ENCODE results near the gene CELF4.

CELF4 gene

DNA sequence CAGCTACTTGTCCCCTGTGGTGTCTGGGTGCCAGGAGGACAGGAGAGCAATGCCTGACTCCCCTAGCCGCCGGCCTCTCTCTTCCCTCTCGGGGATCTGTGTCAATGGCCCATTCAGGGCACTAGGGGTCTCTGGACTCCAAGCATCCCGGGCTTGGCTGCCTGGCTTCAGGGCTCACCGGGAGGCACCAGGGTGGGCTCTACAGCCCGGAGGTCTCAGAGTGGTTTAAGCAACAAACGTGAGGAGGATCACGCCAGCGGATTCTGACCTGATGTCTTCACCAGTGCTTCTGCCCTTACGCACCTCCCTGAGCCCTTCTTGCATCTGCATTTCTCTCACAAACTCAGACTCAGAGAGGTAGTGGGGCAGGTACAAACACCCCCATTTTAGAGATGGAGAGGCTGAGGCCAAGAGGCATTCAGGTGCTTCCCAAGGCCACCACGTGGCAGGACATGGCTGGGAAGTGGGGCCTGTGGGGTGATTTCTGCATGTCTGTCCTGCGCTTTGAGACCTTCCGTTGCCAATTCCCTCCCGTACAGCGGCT is 243.0 kb downstream of the CELF4 start:
- H3K4me3 ChIP-seq (ENCODE audit: low read length) = no peak overlapping the region
- TF ChIP-seq, protein P1, sequence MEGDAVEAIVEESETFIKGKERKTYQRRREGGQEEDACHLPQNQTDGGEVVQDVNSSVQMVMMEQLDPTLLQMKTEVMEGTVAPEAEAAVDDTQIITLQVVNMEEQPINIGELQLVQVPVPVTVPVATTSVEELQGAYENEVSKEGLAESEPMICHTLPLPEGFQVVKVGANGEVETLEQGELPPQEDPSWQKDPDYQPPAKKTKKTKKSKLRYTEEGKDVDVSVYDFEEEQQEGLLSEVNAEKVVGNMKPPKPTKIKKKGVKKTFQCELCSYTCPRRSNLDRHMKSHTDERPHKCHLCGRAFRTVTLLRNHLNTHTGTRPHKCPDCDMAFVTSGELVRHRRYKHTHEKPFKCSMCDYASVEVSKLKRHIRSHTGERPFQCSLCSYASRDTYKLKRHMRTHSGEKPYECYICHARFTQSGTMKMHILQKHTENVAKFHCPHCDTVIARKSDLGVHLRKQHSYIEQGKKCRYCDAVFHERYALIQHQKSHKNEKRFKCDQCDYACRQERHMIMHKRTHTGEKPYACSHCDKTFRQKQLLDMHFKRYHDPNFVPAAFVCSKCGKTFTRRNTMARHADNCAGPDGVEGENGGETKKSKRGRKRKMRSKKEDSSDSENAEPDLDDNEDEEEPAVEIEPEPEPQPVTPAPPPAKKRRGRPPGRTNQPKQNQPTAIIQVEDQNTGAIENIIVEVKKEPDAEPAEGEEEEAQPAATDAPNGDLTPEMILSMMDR (conservative IDR thresholded peaks at IDR 0.05; ENCODE audit: low read length) = peak; percentile 64
- DNase-seq (ENCODE audit: low read depth) = peak; percentile 13

DNA sequence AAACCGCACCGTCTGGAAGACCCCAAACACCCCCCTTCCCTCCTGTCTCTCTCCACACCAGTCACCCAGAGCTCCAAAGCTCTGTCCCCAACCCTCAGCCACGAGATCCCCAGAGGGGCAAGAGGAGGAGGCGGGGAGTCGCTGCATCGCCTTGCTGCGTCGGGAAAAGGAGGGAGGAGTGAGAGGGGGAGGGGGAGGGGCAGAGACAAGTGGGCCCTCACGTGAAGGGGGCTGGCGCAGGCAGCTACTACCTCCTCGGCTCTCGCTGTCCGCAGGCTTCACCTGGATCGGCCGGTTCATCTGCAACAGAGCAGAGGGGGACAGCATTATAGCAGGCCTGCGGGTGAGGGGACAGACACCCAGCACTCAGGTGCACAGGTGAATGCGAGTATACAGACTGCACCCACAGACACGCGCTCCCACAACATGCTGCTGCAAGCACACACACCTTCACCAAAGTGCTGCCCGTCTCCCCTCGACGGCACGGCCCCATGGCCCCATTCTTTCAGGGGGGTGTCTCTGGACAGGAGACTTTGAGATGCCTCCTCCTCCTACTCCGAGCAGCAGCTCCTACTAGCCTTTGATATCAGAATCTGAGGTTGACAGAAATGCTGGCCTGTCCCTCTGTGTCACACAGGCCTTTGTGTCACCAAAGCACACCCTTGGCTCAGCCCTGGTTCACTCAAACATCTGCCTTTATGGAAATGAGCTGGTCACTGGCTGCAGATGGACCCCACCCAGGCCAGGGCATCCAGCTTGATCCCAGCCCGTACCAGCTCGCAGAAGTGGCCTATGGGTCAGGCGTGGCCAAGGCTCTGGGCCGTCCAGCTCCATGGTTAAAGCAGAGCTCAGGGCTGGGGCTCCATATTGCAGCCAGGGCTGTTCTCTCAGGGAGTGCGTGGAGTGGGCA is 243.8 kb downstream of the CELF4 start:
- no peak for DNase-seq (ENCODE audit: low read depth)
- TF ChIP-seq, protein P1 (conservative IDR thresholded peaks at IDR 0.05; ENCODE audit: low read length) = no peak
- H3K4me3 ChIP-seq (ENCODE audit: low read length) = no peak overlapping the region

DNA sequence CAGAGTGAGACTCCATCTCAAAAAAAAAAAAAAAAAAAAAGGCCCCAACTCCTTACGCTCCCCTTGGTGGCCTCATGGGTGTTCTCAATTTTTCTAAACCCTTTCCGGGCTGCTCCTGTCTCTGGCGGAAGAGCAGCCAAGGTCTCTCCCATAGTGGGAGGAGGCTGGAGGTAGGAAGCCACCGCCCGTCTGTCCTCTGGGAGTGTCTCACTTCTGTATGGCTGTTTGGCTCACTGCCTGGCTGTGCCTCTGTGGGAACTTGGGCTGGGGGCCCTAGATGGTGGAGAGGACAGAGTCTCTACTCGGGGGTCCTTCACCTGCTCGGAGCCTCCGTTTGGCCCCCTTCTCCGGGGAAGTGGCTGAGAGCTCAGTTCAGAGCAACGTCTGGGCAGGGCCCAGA is 245.3 kb downstream of the CELF4 start:
- H3K4me3 ChIP-seq (ENCODE audit: low read length) = no peak overlapping the region
- DNase-seq (ENCODE audit: low read depth) = no peak
- TF ChIP-seq, protein P1 (conservative IDR thresholded peaks at IDR 0.05; ENCODE audit: low read length) = no peak

DNA sequence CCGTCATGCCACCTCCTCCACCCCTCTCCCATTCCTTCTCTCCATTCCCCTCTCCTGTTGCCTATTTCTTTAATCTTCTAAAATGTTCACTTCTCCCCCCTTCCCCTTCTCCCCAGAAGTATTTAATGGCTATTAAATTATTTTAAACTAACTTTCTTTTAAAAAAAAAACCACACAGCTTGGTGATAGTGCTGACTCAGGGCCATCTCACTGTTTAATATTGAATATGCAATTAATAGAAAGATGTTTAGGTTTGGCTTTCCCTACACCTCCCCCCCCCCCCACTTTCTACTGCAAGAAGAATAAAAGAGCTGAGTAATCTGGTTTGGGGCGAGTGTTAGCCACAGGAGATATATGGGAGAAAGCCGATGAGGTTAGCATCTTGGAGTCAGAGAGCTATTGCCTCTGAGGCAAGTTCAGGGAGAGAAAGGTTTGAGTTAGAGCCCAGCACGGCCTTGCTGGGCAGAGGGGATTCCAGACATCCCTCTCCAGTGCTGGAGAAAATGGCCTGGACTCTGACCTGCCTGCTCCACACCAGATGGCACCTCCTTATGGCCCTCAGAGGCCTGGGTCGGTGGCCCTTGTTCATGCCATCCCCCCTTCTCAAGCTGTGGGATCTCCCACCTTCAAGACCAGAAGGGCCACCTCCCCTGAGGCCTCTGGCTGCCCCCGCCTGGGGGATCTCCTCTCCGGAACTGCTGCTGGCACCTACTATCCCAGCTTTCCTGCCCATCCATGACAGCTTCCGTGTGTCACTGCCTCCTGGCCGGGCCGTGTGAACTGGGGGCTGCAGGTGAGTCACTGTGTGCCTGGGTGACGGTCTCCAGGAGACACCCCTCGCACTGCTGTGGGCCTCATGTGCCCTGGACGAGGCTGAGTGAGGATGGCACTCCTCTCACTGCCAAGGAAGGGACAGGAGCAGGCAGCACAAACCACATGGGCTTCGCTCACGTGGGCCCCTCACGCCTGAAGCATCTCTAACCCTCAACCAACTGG is 246.9 kb downstream of the CELF4 start:
- H3K4me3 ChIP-seq (ENCODE audit: low read length) = no peak overlapping the region
- TF ChIP-seq, protein P1 (conservative IDR thresholded peaks at IDR 0.05; ENCODE audit: low read length) = no peak
- no peak for DNase-seq (ENCODE audit: low read depth)

DNA sequence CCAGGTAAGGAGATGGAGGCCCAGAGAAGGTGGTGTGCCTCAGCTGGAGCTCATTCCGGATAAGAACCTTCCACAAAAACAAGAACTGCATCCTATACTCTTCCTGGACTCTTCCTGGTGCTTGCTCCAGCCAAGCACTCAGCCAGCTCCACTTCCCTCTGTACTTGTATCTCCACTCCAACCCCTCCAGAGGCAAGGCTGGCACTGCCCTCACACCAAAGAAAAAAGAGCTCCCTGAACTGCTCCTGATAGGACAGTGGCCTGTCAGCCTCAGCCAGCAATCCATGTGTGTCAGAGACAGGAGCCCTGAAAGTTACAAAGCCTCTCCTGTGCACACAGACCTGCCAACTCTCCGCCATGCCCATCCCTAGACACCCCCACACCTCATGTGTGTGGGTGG is 248.1 kb downstream of the CELF4 start:
- DNase-seq (ENCODE audit: low read depth) = no peak
- H3K4me3 ChIP-seq (ENCODE audit: low read length) = no peak overlapping the region
- TF ChIP-seq, protein P1 (conservative IDR thresholded peaks at IDR 0.05; ENCODE audit: low read length) = no peak

DNA sequence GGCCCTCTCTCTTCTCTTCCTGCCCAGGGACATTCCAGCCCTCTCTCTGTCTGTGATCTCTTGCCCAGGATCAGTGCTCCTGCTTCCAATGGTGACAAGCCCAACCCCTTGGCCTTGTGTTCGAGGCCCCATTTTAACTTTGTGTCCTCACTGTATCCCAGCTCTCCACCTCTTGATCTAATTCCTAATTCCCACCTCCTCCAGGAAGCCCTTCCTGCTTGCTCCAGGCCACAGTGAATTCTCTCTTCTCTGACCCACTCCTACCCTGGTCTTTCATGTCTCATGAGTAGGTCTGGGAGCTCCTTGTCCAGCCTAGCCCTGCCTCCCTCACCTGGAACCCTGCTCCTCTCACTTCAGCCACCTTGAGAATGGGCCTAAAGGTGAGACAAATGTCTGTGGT is 249.1 kb downstream of the CELF4 start:
- no peak for DNase-seq (ENCODE audit: low read depth)
- TF ChIP-seq, protein P1 (conservative IDR thresholded peaks at IDR 0.05; ENCODE audit: low read length) = no peak
- no peak overlapping the region for H3K4me3 ChIP-seq (ENCODE audit: low read length)

Data from AG10803 (cell line).